Umbilical cord (tissue), 2 donors: ENCODE results near the gene RALGPS1. TPM values are rescaled to one million over a fixed set of nuclear protein-coding genes. Genes with fewer than 3 reads are reported as not detected.
A peak's percentile ranks its signal among the peaks of the same experiment; 100 is the strongest.

Experiments
- DNase-seq: peaks from one replicate; pipeline ENCODE4 v3.0.0-alpha.2; 2015; ENCODE audit warnings: low spot score
- total RNA-seq: library from RNA; depleted of rRNA; stranded (reverse); fragments of >200 nt; gene quantifications from one replicate; pipeline ENCODE4 v1.2.3, GENCODE V29; 2014; ENCODE audit warnings: low replicate concordance; ENCODE audit not compliant: insufficient read depth

Gene RALGPS1
- total RNA-seq, 1 donor from 2014 or later, result 2.9 TPM

- no peak for DNase-seq
Observed at GRCh38 chr9:127116957-127117356, 202.4 kb downstream of the RALGPS1 start.

GRCh38 chr9:127117801-127118200 lies 203.2 kb downstream of the RALGPS1 start:
- no peak for DNase-seq

DNA sequence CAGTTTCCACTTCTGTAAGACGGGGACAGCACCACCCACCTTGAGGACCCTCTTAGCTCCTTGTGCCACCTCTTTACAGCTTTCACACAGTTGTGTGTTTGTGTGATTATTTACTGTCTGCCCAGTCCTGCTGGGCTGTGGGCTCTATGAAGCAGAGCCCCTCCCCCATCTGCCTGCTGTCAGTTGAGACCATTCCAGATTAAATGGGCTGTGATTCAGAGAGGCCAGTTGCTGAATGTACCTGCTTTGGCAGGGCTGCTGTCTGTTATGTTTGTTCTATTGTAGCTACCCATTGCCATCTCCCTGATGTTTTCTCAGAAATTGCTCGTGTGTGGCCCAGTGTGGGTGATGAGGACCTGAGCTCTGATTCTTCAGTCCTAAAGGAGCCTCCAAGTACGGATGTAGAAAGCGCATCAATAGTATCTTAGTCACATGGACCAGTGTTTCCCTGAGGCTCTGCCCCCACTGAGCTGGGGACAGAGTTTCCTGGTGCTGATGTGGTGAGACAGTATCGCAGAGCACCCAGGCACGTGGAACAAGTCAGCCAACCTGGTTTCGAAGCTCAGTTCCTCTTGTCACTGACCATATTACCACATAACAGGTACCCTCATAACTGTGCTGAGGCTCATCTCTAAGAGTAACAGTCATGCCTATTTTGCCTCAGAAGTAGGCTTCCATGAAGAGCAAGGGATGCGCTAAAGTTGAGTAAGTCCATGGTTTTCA lies 204.2 kb downstream of the RALGPS1 start:
- no peak for DNase-seq

GRCh38 chr9:127119320-127119709 lies 204.7 kb downstream of the RALGPS1 start:
- DNase-seq, result no peak

DNA sequence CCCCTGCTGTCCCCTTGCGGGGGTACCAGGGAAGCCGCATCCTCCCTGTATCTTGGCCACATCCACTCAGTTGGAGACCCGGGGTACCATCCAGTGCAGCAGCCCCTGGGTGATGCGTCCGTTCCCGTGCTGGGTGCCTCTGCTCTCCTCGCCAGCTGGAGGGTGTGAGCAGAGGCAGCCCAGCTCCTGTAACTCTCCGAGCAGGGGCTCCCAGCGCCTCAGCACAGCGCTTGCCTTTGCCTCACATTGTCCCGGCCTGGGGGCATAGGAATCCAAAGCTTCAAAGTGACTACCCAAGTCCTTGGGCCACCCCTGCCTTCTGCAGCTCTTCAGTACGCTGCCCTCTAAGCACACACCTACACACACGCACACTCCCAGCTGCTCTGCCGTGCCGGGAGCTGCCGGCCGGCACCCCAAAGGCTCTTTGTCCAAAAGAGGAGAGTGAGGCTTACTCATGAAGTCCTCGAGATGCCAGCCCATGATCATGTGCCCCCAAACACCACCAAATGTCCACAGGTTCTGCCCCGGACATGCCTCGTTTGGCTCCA lies 207.1 kb downstream of the RALGPS1 start:
- DNase-seq, result peak; percentile 68

- peak; percentile 98 for DNase-seq
Observed at GRCh38 chr9:127122176-127123063, 207.8 kb downstream of the RALGPS1 start, which contains the start of gene ANGPTL2. Gene ANGPTL2, minus strand, starts transcription at chr9:127122635. Its CDS starts 13,904 bp downstream, at chr9:127108731.

GRCh38 chr9:127123064-127123890 lies 208.7 kb downstream of the RALGPS1 start:
- peak; percentile 37 for DNase-seq

DNA sequence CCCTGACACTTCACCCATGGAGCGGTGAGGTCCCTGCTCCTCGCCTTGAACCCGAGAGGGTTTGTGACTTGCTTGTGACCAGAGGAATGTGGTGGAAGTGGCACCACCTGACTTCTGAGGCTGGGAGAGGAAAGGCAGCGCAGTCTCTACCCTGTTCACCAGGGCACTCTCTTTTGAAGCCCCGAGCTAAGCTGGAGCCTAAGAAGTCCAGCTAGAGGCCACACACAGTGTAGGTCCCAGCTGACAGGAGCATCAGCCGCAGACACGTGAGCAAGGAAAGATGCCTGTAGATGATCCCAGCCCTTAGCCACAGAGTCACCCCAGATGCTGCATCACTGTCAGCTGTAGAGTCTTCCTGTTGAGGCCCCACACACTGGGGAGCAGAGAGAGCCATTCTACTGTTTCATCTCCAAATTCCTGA lies 209.5 kb downstream of the RALGPS1 start:
- no peak for DNase-seq

- no peak for DNase-seq
Observed at GRCh38 chr9:127124792-127125191, 210.2 kb downstream of the RALGPS1 start.

GRCh38 chr9:127126971-127127370 lies 212.4 kb downstream of the RALGPS1 start:
- DNase-seq, result no peak

- DNase-seq, result no peak
Observed at GRCh38 chr9:127128341-127129072, 213.9 kb downstream of the RALGPS1 start.

DNA sequence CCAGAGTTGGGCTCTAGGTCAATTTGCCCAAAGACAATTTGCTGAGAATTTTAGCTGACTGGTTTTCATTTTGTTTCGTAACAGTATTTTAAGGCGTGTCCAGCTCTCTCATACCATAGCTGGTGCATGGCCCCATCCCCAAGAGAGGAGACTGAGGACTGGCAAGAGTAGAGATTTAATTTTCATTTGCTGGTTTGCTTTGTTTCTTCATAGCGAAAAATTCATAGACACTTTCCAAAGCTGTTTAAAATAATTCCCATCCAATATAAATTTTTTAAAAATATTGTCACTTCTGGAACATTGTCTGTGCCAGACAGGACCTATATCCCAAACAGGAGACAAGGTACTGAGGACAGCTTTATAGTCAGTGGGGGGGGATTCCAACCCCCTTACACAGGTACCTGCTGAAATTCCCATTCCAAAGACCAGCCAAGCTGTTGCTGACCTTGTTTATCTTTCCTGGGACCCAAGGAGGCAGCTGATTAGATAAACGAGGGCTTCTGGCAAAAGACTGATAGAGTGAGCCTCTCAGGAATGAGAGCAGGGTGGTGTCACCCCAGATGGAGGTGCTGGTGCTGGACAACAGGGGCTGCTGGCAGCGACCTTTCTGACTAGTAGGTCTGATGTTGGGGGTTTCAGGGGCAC lies 214.6 kb downstream of the RALGPS1 start:
- no peak for DNase-seq

DNA sequence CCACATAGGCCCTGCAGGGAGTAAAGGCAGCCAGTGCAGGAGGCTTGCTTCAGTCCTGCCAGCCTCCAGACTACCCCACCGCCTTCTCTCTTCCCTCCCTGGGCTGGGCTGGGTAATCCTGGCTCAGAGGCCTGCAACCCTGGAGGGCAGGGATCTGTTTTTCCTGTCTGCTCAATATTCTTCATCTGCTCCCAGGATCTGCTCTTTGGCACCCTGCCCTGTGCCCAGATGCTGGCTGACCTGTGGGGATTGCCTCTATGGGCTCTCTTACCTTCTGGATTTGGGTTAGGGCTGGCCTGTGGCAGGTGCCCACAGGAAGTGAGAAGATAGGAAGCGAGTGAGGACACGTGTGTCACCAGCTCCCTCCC lies 215.1 kb downstream of the RALGPS1 start:
- DNase-seq, result peak; percentile 48

DNA sequence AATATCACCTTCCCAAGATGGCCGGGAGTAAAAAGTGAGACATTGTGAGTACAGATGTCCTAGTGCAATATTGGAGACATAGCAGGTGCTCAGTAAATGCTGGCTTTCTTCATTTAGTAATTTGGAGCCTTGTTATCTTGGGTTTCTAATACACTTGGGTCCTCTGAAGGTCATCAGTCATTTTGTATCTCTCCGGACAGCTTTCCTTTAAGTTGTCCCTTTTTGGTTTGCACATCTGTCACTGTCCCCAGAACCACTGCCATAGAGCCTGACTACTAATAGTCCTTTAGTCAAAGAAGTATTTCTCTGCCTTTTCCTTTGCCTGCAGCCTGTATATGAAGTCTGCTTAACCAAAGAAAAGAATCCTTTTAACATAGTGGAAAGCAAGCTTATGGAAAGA lies 215.7 kb downstream of the RALGPS1 start:
- no peak for DNase-seq

- DNase-seq, result peak; percentile 73
Observed at GRCh38 chr9:127130661-127131538, 216.3 kb downstream of the RALGPS1 start.

GRCh38 chr9:127131871-127132270 lies 217.3 kb downstream of the RALGPS1 start:
- no peak for DNase-seq

DNA sequence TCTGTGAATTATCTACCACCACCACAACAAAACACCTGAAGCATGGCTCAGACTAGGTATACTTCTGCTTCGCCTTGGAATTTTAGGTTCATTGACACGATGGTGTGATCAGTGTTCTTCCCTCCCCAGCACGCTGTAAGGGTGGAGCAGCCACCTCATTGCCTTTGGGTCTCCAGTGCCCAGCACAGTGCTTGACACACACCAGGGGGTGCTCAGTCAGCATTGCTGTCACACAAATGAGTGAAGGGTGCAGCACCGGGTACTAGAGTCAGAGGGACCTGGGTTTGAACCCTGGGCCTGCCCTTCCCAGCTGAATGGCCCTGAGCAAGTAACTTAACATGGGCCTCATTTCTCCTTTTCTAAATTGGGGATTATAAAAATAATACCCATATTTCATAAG lies 217.8 kb downstream of the RALGPS1 start:
- no peak for DNase-seq

GRCh38 chr9:127132921-127133647 lies 218.5 kb downstream of the RALGPS1 start:
- DNase-seq, result no peak

- peak; percentile 84 for DNase-seq
Observed at GRCh38 chr9:127133739-127134167, 219.2 kb downstream of the RALGPS1 start.
